Progenitor cell of endocrine pancreas (in vitro differentiated cells): ENCODE results near the gene MAZ. TPM values are rescaled to one million over a fixed set of nuclear protein-coding genes. Genes with fewer than 3 reads are reported as not detected.
"Not testable (repeated sequence)": the region's sequence is repeated elsewhere in the genome, so short reads cannot be mapped to it uniquely, and the experiment has no call there.

Source experiments
- DNase-seq: peaks from one replicate; pipeline ENCODE4 v3.0.0; 2021; ENCODE audit warnings: low spot score; ENCODE audit not compliant: unreplicated experiment
- H3K27ac Mint-ChIP-seq: 2 replicates; pipeline ENCODE4 v1.8.0; 2021; ENCODE audit warnings: mild to moderate bottlenecking, moderate library complexity, mixed read lengths
- H3K27me3 Mint-ChIP-seq: 2 replicates; pipeline ENCODE4 v1.8.0; 2021; ENCODE audit warnings: mixed read lengths
- H3K36me3 Mint-ChIP-seq: 2 replicates; pipeline ENCODE4 v1.8.0; 2022; ENCODE audit warnings: mixed read lengths; ENCODE audit not compliant: insufficient read depth
- H3K4me1 Mint-ChIP-seq: 2 replicates; pipeline ENCODE4 v1.8.0; 2021; ENCODE audit warnings: low read depth, mixed read lengths
- H3K4me3 Mint-ChIP-seq: 2 replicates; pipeline ENCODE4 v1.8.0; 2021; ENCODE audit warnings: low read depth, mild to moderate bottlenecking, moderate library complexity, mixed read lengths
- H3K9me3 Mint-ChIP-seq: 2 replicates; pipeline ENCODE4 v1.8.0; 2021; ENCODE audit warnings: low read depth, mixed read lengths
- long read RNA-seq: library from polyadenylated mRNA; unstranded; transcript quantifications from one replicate; pipeline ENCODE4 v2.0.0, GENCODE V29; 2020
- total RNA-seq: library from RNA; stranded (reverse); gene quantifications from 2 replicates; pipeline ENCODE4 v1.2.1, GENCODE V29; 2021
- TF ChIP-seq, protein P1 (sequence below): fragments of 200-600 bp; sonication (generic); IDR thresholded peaks from one replicate; pipeline ENCODE4 v1.5.0; 2021; ENCODE audit warnings: antibody characterized with exemption, mild to moderate bottlenecking; ENCODE audit not compliant: unreplicated experiment

Gene MAZ
- 345 and 347 TPM in 2 replicates for total RNA-seq
- long read RNA-seq, partial matches to known transcripts: 1 of 1 reads
- long read RNA-seq, other reads (novel, unspliced or antisense): 0 of 1 reads

DNA sequence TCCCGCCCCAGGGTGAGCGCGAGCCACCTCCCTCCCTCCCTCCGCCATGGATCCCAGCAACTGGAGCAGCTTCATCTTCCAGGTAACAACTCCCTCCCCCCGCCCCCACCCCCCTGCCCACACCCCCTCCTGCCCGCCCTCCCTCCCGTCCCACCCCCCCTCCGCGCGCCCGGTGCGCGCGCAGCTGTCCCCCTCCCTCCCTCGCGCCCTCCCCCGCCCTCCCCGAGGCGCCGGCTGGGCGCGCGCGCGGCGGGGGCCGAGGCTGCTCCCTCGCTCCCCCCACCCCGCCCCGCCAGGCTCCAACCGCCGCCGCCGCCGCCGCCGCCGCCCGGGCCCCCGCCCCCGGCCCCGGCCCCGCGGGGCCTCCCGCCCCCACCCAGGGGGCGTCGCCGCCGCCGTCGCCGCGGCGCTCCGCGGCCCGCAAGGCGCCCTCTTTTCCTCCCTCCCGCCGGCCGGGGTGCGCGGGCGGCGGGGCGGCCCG is at the start of gene MAZ:
TSS of gene MAZ (plus strand) at position 431 of the 481 bp plus-strand sequence. CDS start 173 bp downstream, outside the sequence.
- H3K27me3 Mint-ChIP-seq: no peaks in the 10 kb centered on the region
- H3K4me1 Mint-ChIP-seq: peaks cover 22% of the 10 kb centered on the region
- H3K36me3 Mint-ChIP-seq: peaks cover 8% of the 10 kb centered on the region
- no peaks in the 10 kb centered on the region for H3K9me3 Mint-ChIP-seq
- peak within 1 kb of the TSS; percentile 95 for H3K4me3 Mint-ChIP-seq
- DNase-seq: no peak
- peak within 1 kb of the TSS; percentile 99 for H3K27ac Mint-ChIP-seq
- TF ChIP-seq, protein P1, sequence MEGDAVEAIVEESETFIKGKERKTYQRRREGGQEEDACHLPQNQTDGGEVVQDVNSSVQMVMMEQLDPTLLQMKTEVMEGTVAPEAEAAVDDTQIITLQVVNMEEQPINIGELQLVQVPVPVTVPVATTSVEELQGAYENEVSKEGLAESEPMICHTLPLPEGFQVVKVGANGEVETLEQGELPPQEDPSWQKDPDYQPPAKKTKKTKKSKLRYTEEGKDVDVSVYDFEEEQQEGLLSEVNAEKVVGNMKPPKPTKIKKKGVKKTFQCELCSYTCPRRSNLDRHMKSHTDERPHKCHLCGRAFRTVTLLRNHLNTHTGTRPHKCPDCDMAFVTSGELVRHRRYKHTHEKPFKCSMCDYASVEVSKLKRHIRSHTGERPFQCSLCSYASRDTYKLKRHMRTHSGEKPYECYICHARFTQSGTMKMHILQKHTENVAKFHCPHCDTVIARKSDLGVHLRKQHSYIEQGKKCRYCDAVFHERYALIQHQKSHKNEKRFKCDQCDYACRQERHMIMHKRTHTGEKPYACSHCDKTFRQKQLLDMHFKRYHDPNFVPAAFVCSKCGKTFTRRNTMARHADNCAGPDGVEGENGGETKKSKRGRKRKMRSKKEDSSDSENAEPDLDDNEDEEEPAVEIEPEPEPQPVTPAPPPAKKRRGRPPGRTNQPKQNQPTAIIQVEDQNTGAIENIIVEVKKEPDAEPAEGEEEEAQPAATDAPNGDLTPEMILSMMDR: no peak

DNA sequence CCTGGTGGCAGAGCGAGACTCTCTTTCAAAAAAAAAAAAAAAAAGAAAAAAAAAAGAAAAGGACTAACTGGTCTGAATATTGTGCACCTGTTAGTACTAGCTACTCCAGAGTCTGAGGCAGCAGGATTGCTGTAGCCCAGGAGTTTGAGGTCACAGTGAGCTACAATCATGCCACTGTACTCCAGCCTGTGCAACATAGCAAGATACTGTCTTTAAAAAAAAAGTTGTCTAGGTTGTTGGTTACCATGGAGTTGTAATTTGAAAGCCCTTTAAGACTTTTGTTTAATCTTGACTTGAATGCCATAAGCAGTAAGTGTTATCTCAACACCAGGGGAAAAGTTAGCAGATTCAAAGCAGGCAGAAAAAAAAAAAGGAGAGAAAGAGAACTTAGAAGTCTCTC is 49.7 kb upstream of the MAZ start:
- no peak overlapping the region for H3K4me3 Mint-ChIP-seq
- H3K9me3 Mint-ChIP-seq: no peaks in the 10 kb centered on the region
- no peaks in the 10 kb centered on the region for H3K36me3 Mint-ChIP-seq
- no peaks in the 10 kb centered on the region for H3K27me3 Mint-ChIP-seq
- TF ChIP-seq, protein P1: no peak
- peaks cover 19% of the 10 kb centered on the region for H3K4me1 Mint-ChIP-seq
- peak overlapping the region; percentile 78 for H3K27ac Mint-ChIP-seq
- no peak for DNase-seq

DNA sequence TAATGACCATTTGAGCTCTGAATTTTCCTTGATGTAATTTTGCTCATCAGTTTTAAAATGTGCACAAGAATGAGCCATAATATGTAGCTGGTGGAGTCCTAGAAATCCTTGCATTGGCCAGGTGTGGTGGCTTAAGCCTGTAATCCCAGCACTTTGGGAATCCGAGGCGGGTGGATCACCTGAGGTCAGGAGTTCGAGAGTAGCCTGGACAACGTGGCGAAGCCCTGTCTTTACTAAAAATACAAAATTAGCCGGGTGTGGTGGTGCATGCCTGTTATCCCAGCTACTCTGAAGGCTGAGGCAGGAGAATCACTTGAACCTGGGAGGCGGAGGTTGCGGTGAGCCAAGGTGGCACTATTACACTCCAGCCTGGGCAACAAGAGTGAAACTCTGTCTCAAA is 49.2 kb upstream of the MAZ start:
- Mint-ChIP-seq H3K4me1 (peaks cover 19% of the 10 kb centered on the region), H3K27ac (peak overlapping the region; percentile 78)
- not testable (repeated sequence) for H3K9me3 Mint-ChIP-seq, DNase-seq, H3K27me3 Mint-ChIP-seq, H3K4me3 Mint-ChIP-seq, H3K36me3 Mint-ChIP-seq

DNA sequence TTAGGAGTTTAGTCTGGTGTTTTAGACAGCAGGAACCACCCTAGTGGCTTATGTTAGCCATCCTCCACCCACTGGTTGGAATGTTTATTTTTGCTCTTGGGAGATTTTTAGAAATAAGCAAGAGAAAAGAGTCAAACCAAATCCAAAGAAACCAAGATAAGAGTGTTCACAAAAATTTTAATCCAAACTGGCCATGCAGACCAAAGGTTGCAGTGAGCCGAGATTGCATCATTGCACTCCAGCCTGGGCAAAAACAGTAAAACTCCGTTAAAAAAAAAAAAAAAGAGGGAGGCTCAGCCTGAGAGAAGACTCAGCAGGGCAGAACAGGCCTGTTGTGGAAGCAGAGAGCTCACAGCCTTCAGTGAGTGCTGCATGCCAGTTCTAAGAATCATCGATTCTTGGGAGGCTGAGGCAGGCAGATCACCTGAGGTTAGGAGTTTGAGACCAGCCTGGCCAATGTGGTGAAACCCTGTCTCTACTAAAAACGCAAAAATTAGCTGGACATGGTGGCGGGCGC is 48.3 kb upstream of the MAZ start:
- peak overlapping the region; percentile 81 for H3K27ac Mint-ChIP-seq
- no peak overlapping the region for H3K4me3 Mint-ChIP-seq
- H3K27me3 Mint-ChIP-seq: no peaks in the 10 kb centered on the region
- no peaks in the 10 kb centered on the region for H3K9me3 Mint-ChIP-seq
- peaks cover 19% of the 10 kb centered on the region for H3K4me1 Mint-ChIP-seq
- no peaks in the 10 kb centered on the region for H3K36me3 Mint-ChIP-seq
- DNase-seq: no peak
- TF ChIP-seq, protein P1: peak; percentile 12

DNA sequence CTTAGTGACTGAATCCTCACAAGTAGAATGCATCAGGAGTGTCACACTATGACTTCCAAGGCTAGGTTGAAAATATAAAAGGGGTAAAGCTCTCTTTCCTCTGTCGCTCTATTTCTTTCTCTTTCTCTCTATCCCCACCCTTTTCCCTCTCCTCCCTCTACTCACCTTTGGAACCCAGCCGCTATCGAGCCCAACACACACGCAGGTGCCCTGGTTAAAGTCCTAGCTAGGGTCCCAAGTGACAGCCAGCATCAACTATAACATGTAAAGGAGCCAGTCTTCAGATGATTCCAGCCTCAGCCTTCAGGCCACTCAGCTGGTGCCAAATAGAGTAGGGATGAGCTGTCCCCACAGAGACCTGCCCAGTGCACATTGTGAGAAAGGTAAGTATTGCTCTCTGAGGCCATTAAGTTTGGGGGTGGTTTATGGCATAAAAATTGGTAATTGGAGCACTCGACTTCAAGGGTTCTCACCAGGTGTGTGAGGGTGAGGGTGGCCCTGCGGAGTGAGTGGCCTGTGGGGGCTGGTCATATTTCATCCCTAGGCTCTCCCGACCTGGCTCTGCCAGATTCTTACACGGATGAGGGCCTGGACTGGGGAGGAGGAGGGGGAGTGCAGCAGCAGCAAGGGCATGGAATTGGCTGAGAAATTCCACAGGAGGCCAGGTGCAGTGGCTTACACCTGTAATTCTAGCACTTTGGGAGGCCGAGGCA is 45.6 kb upstream of the MAZ start:
- no peaks in the 10 kb centered on the region for H3K9me3 Mint-ChIP-seq
- no peak for DNase-seq
- H3K27me3 Mint-ChIP-seq: no peaks in the 10 kb centered on the region
- peaks cover 30% of the 10 kb centered on the region for H3K4me1 Mint-ChIP-seq
- peak overlapping the region; percentile 78 for H3K27ac Mint-ChIP-seq
- H3K36me3 Mint-ChIP-seq: no peaks in the 10 kb centered on the region
- H3K4me3 Mint-ChIP-seq: no peak overlapping the region
- TF ChIP-seq, protein P1: no peak

GRCh38 chr16:29761280-29761651 is 45.1 kb upstream of the MAZ start:
- Mint-ChIP-seq H3K4me1 (peaks cover 33% of the 10 kb centered on the region), H3K27ac (peak overlapping the region; percentile 78)
- not testable (repeated sequence) for H3K36me3 Mint-ChIP-seq, H3K4me3 Mint-ChIP-seq, H3K9me3 Mint-ChIP-seq, H3K27me3 Mint-ChIP-seq, DNase-seq
